ENCODE data around the gene PRG2.

PRG2 gene

GRCh38 chr11:57396744-57397143, 6.3 kb upstream of the PRG2 start:
- DNase-seq (ENCODE audit: low read depth), result no peak

- no peak for DNase-seq (ENCODE audit: low read depth)
Observed at GRCh38 chr11:57395905-57396623, 5.6 kb upstream of the PRG2 start.

- DNase-seq (ENCODE audit: low read depth), result no peak
Observed at GRCh38 chr11:57394203-57394965, 3.9 kb upstream of the PRG2 start.

GRCh38 chr11:57392763-57393105, 2.3 kb upstream of the PRG2 start:
- no peak for DNase-seq (ENCODE audit: low read depth)

GRCh38 chr11:57392066-57392762, 1.8 kb upstream of the PRG2 start:
- no peak for DNase-seq (ENCODE audit: low read depth)

GRCh38 chr11:57391539-57391938, 1.1 kb upstream of the PRG2 start:
- DNase-seq (ENCODE audit: low read depth), result no peak

- no peak for DNase-seq (ENCODE audit: low read depth)
Observed at GRCh38 chr11:57391111-57391510, 661 bp upstream of the PRG2 start.

GRCh38 chr11:57387289-57388030, 3.0 kb downstream of the PRG2 start:
- DNase-seq (ENCODE audit: low read depth), result no peak

GRCh38 chr11:57386178-57386940, 4.1 kb downstream of the PRG2 start:
- DNase-seq (ENCODE audit: low read depth), result no peak

- no peak for DNase-seq (ENCODE audit: low read depth)
Observed at GRCh38 chr11:57380975-57381374, 9.5 kb downstream of the PRG2 start, which contains the start of gene PRG3. TSS of gene PRG3 (minus strand) at chr11:57381150. CDS start at chr11:57380708, 442 bp downstream.

- no peak for DNase-seq (ENCODE audit: low read depth)
Observed at GRCh38 chr11:57379732-57380131, 10.7 kb downstream of the PRG2 start.

GRCh38 chr11:57378186-57378585, 12.3 kb downstream of the PRG2 start:
- no peak for DNase-seq (ENCODE audit: low read depth)

GRCh38 chr11:57377107-57377506, 13.3 kb downstream of the PRG2 start:
- DNase-seq (ENCODE audit: low read depth), result no peak

GRCh38 chr11:57376095-57377090, 14.1 kb downstream of the PRG2 start:
- no peak for DNase-seq (ENCODE audit: low read depth)

GRCh38 chr11:57375490-57375889, 15.0 kb downstream of the PRG2 start:
- no peak for DNase-seq (ENCODE audit: low read depth)

GRCh38 chr11:57374966-57375365, 15.5 kb downstream of the PRG2 start:
- DNase-seq (ENCODE audit: low read depth), result no peak

GRCh38 chr11:57373146-57373545, 17.3 kb downstream of the PRG2 start:
- no peak for DNase-seq (ENCODE audit: low read depth)

- no peak for DNase-seq (ENCODE audit: low read depth)
Observed at GRCh38 chr11:57370941-57371340, 19.5 kb downstream of the PRG2 start.

GRCh38 chr11:57370251-57370650, 20.2 kb downstream of the PRG2 start:
- DNase-seq (ENCODE audit: low read depth), result no peak

- no peak for DNase-seq (ENCODE audit: low read depth)
Observed at GRCh38 chr11:57368845-57369232, 21.6 kb downstream of the PRG2 start.

All from GM04504 (cell line).